H1 (cell line): Measurements from ENCODE around the gene SPATA19. TPM values are rescaled to one million over a fixed set of nuclear protein-coding genes. Genes with fewer than 3 reads are reported as not detected.

Experiments used
- CTCF ChIA-PET: fragments of 300-600 bp; sonication (Branson Sonifier 250); formaldehyde crosslinking; loops from one replicate; lab custom pipeline; 2021; ENCODE audit not compliant: partially characterized antibody; lab: Charles Lee
- POLR2A ChIA-PET: fragments of 300-600 bp; sonication (Branson Sonifier 250); formaldehyde crosslinking; loops from one replicate; lab custom pipeline; 2021; ENCODE audit warnings: inconsistent platforms; ENCODE audit not compliant: partially characterized antibody; lab: Charles Lee
- DNase-seq, 2 experiments: peaks; one replicate each; pipeline versions ENCODE4 v3.0.0 to v3.0.0-alpha.2; 2010 to 2022; ENCODE audit warnings: low spot score in 2 of 2, low read depth in 1 of 2, mixed read lengths in 1 of 2
- FAIRE-seq: peaks from 2 replicates; lab custom pipeline; 2011; peaks lifted over from hg19 to GRCh38; lab: Jason Lieb, UNC
- H2AFZ ChIP-seq: 2 replicates; pipeline ENCODE4 v1.8.1; 2012; ENCODE audit warnings: low read length, inconsistent platforms
- H2AK5ac ChIP-seq: 2 replicates; pipeline ENCODE4 v1.6.1; 2013; ENCODE audit warnings: low read depth, low read length
- H2BK120ac ChIP-seq: replicated peaks from 2 replicates; pipeline ENCODE3; 2013; ENCODE audit warnings: low read depth, low read length, inconsistent platforms
- H2BK12ac ChIP-seq: 2 replicates; pipeline ENCODE4 v1.6.1; 2013; ENCODE audit warnings: low read depth, low read length
- H2BK15ac ChIP-seq: 2 replicates; pipeline ENCODE4 v1.6.1; 2013; ENCODE audit warnings: low read length
- H2BK20ac ChIP-seq: 2 replicates; pipeline ENCODE4 v1.6.1; 2013; ENCODE audit warnings: low read length
- H2BK5ac ChIP-seq: 2 replicates; pipeline ENCODE4 v1.6.1; 2013; ENCODE audit warnings: low read depth, low read length
- H3K14ac ChIP-seq: 2 replicates; pipeline ENCODE4 v1.6.1; 2013; ENCODE audit warnings: inconsistent platforms; ENCODE audit not compliant: insufficient read length
- H3K18ac ChIP-seq: 2 replicates; pipeline ENCODE4 v1.6.1; 2013; ENCODE audit warnings: low read length; ENCODE audit errors: extremely low read depth
- H3K23ac ChIP-seq: 2 replicates; pipeline ENCODE4 v1.6.1; 2013; ENCODE audit warnings: inconsistent platforms; ENCODE audit not compliant: insufficient read length
- H3K23me2 ChIP-seq: 2 replicates; pipeline ENCODE4 v1.6.1; 2013; ENCODE audit warnings: low read depth, low read length
- H3K27ac ChIP-seq: 2 replicates; pipeline ENCODE4 v1.6.1; 2011; ENCODE audit warnings: low read depth, low read length, inconsistent platforms
- H3K27me3 ChIP-seq, 4 experiments: replicated peaks in 1 of 4; 1 replicate in 1 of 4; 2 replicates in 3 of 4; pipeline versions ENCODE4 v1.6.1 to v1.8.1; 2011 to 2013; ENCODE audit warnings: low read length in 3 of 4, mild to moderate bottlenecking in 3 of 4, inconsistent platforms in 2 of 4, mixed read lengths in 2 of 4, moderate library complexity in 1 of 4; ENCODE audit not compliant: control insufficient read depth in 3 of 4, insufficient read depth in 3 of 4; ENCODE audit errors: extremely low read depth in 1 of 4
- H3K36me3 ChIP-seq, 4 experiments: 2 replicates each; pipeline versions ENCODE4 v1.6.1 to v1.8.1; 2011 to 2013; ENCODE audit warnings: mild to moderate bottlenecking in 4 of 4, low read length in 3 of 4, moderate library complexity in 2 of 4, control low read depth in 1 of 4, inconsistent platforms in 1 of 4; ENCODE audit not compliant: insufficient read depth in 4 of 4, control insufficient read depth in 2 of 4
- H3K4ac ChIP-seq: replicated peaks from 2 replicates; pipeline ENCODE3; 2013; ENCODE audit warnings: low read length, low read depth, mixed read lengths, inconsistent platforms; ENCODE audit not compliant: insufficient read length
- H3K4me1 ChIP-seq, 4 experiments: replicated peaks in 1 of 4; 1 replicate in 1 of 4; 2 replicates in 3 of 4; pipeline versions ENCODE4 v1.6.1 to v1.8.1; 2011 to 2013; ENCODE audit warnings: low read length in 3 of 4, inconsistent platforms in 2 of 4, mixed read lengths in 1 of 4; ENCODE audit not compliant: insufficient read depth in 4 of 4, control insufficient read depth in 3 of 4
- H3K4me2 ChIP-seq, 2 experiments: 2 replicates each; pipeline versions ENCODE4 v1.6.1 to v1.8.1; 2011 to 2013; ENCODE audit warnings: low read depth in 2 of 2, low read length in 2 of 2, control low read depth in 1 of 2, inconsistent platforms in 1 of 2, mild to moderate bottlenecking in 1 of 2; ENCODE audit not compliant: insufficient read depth in 1 of 2
- H3K4me3 ChIP-seq, 4 experiments: fragments of 200-600, 300-600 bp in 1 of 4; sonication (generic), shearing (Covaris generic), sonication (Bioruptor Twin) in 1 of 4; 2 replicates each; pipeline versions ENCODE4 v1.5.1 to v1.8.1; 2011 to 2016; ENCODE audit warnings: low read length in 4 of 4, low read depth in 3 of 4, control low read depth in 2 of 4, inconsistent platforms in 2 of 4, mild to moderate bottlenecking in 2 of 4, mixed read lengths in 1 of 4, moderate library complexity in 1 of 4; ENCODE audit not compliant: insufficient read depth in 2 of 4; ENCODE audit errors: extremely low read depth in 1 of 4
- H3K56ac ChIP-seq: replicated peaks from 2 replicates; pipeline ENCODE3; 2013; ENCODE audit warnings: low read depth, mild to moderate bottlenecking, mixed read lengths, low read length, inconsistent platforms; ENCODE audit not compliant: insufficient read length
- H3K79me1 ChIP-seq: 2 replicates; pipeline ENCODE4 v1.6.1; 2013; ENCODE audit warnings: low read depth, low read length, control low read depth
- H3K79me2 ChIP-seq, 2 experiments: 2 replicates each; pipeline versions ENCODE4 v1.6.1 to v1.8.1; 2012 to 2013; ENCODE audit warnings: low read length in 2 of 2, mild to moderate bottlenecking in 2 of 2, inconsistent platforms in 1 of 2; ENCODE audit not compliant: insufficient read depth in 2 of 2, control insufficient read depth in 1 of 2
- H3K9ac ChIP-seq, 4 experiments: replicated peaks in 1 of 4; 1 replicate in 1 of 4; 2 replicates in 3 of 4; pipeline versions ENCODE4 v1.6.1 to v1.8.1; 2011 to 2013; ENCODE audit warnings: low read depth in 3 of 4, low read length in 3 of 4, control low read depth in 2 of 4, mild to moderate bottlenecking in 2 of 4, moderate library complexity in 2 of 4, inconsistent platforms in 1 of 4; ENCODE audit errors: extremely low read depth in 1 of 4
- H3K9me3 ChIP-seq, 2 experiments: 2 replicates each; pipeline versions ENCODE4 v1.6.1 to v1.8.1; 2012 to 2013; ENCODE audit warnings: mild to moderate bottlenecking in 2 of 2, moderate library complexity in 2 of 2, control low read depth in 1 of 2, inconsistent platforms in 1 of 2, low read depth in 1 of 2, low read length in 1 of 2, mixed read lengths in 1 of 2; ENCODE audit not compliant: insufficient read depth in 2 of 2
- H4K20me1 ChIP-seq, 2 experiments: replicated peaks in 1 of 2; 2 replicates each; pipeline versions ENCODE3 to v1.8.1; 2011 to 2013; ENCODE audit warnings: inconsistent platforms in 2 of 2, low read length in 2 of 2, mild to moderate bottlenecking in 1 of 2; ENCODE audit not compliant: insufficient read depth in 2 of 2, control insufficient read depth in 1 of 2
- H4K5ac ChIP-seq: 2 replicates; pipeline ENCODE4 v1.6.1; 2013; ENCODE audit warnings: low read length, low read depth, mixed read lengths, inconsistent platforms; ENCODE audit not compliant: insufficient read length
- H4K8ac ChIP-seq: 2 replicates; pipeline ENCODE4 v1.8.0; 2013; ENCODE audit warnings: mild to moderate bottlenecking, moderate library complexity, low read length, inconsistent platforms; ENCODE audit not compliant: insufficient read depth; ENCODE audit errors: extremely low read depth
- H4K91ac ChIP-seq: replicated peaks from 2 replicates; pipeline ENCODE3; 2013; ENCODE audit warnings: low read length, mixed read lengths, inconsistent platforms; ENCODE audit not compliant: insufficient read length
- BACH1 ChIP-seq: IDR thresholded peaks from 2 replicates; pipeline ENCODE4 v1.6.1; 2012; ENCODE audit warnings: low read length, improper control_type of control experiment
- BCL11A ChIP-seq, 2 experiments: IDR thresholded peaks; one replicate each; pipeline ENCODE4 v1.6.1; 2011; ENCODE audit warnings: low read depth in 2 of 2, low read length in 2 of 2, mild to moderate bottlenecking in 2 of 2
- JUN ChIP-seq: IDR thresholded peaks from 2 replicates; pipeline ENCODE4 v1.6.1; 2011; ENCODE audit warnings: low read depth, mild to moderate bottlenecking, improper control_type of control experiment, low read length
- MAFK ChIP-seq: IDR thresholded peaks from 2 replicates; pipeline ENCODE4 v1.6.1; 2012; ENCODE audit warnings: low read depth, mild to moderate bottlenecking, improper control_type of control experiment, low read length
- POLR2A ChIP-seq, 2 experiments: IDR thresholded peaks; 1 replicate in 1 of 2; 2 replicates in 1 of 2; pipeline ENCODE4 v1.6.1; 2011; ENCODE audit warnings: low read depth in 2 of 2, low read length in 2 of 2, mild to moderate bottlenecking in 2 of 2; ENCODE audit errors: control extremely low read depth in 1 of 2
- RAD21 ChIP-seq, 2 experiments: IDR thresholded peaks in 1 of 2; conservative IDR thresholded peaks in 1 of 2; 2 replicates each; pipeline ENCODE4 v1.6.1; 2011; ENCODE audit warnings: low read depth in 2 of 2, low read length in 2 of 2, improper control_type of control experiment in 1 of 2, inconsistent platforms in 1 of 2, mild to moderate bottlenecking in 1 of 2, moderate library complexity in 1 of 2
- SIX5 ChIP-seq: IDR thresholded peaks from 2 replicates; pipeline ENCODE4 v1.6.1; 2011; ENCODE audit warnings: mild to moderate bottlenecking, low read depth, low read length
- SP2 ChIP-seq: IDR thresholded peaks from 2 replicates; pipeline ENCODE4 v1.6.1; 2012; ENCODE audit warnings: mild to moderate bottlenecking, low read length, inconsistent platforms
- WGBS, 2 experiments: shearing (Covaris generic) in 1 of 2; methylation state at CpG; one replicate each; pipeline versions ENCODE4 v1.1.6 to v1.1.7; 2013 to 2015; ENCODE audit warnings: low lambda C conversion rate in 2 of 2, mixed read lengths in 2 of 2, inconsistent platforms in 1 of 2, low coverage in 1 of 2, missing lambda C conversion rate in 1 of 2; ENCODE audit not compliant: insufficient replicate concordance in 2 of 2, insufficient coverage in 1 of 2, insufficient read length in 1 of 2; ENCODE audit errors: extremely low coverage in 1 of 2, missing lambda C conversion rate in 1 of 2; 5-methylcytosine and 5-hydroxymethylcytosine counted together
- polyA plus RNA-seq, 7 experiments: library from polyadenylated mRNA; depleted of rRNA in 3 of 7; stranded (reverse) in 5 of 7; unstranded in 2 of 7; fragments of >200 nt in 5 of 7; fragments of 200-250 nt in 2 of 7; gene quantifications; 1 replicate in 5 of 7; 2 replicates in 1 of 7; 4 replicates in 1 of 7; pipeline versions ENCODE4 v1.2.1 to v1.2.3, GENCODE V29; 2011 to 2013; ENCODE audit warnings: missing spikeins in 2 of 7, mixed read lengths in 2 of 7
- total RNA-seq: library from RNA; stranded (reverse); fragmentation: NEBNext Ultra II Directional; extraction: Animal tissue kit (Norgen Biotek cat#: 25700); gene quantifications from 2 replicates; pipeline ENCODE4 v1.2.1, GENCODE V29; 2021

SPATA19 gene
- total and polyA plus RNA-seq, 2 of the 8 experiments (the other 6 are each of a cell fraction or from before 2014, with no cell fraction given), result not detected

DNA sequence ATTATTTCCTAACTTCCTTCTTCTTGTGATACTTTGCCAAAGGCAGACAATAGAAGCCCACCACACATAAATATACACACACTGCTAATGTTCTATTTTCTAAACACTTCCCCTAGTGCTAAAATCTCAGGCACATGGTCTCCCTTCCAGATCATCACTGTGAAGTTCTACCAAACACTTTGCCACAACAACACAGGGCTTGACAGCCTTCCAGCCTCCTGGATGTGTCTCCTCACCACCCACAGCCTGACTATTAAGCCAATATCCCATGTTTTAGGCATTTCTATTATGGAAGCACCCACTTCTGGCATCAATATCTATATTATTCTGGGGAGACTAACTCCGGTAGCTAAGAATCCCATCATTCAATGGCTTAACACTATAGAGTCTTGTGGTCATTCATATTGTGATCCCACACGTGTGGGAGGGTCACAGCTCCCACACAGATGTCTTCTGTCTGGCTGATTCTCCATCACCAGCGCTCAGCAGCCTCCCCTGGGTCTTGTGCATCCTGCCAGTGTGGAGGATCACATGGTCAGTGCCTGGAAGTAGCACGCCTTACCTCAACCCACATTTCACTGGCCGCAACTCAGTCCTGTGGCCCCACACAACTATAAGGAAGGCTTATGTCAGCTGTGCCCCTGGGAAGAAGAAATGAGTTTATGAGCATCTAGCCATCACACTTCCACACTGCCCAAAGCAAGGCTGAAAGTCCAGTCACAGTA, 29.0 kb downstream of the SPATA19 start:
- ChIA-PET CTCF (interaction anchor here (0.9 to 4.4 kb wide), 4 partner anchors 119 to 240 kb away, joined by 3 to 18 read pairs (median 4); no protein-coding TSS in a partner anchor), POLR2A (no interaction called here)
- no peak overlapping the region for H2BK5ac ChIP-seq
- H3K27ac ChIP-seq, result no peak overlapping the region
- no peak overlapping the region for H4K8ac ChIP-seq
- H3K14ac ChIP-seq, result no peak overlapping the region
- TF ChIP-seq BCL11A (IDR thresholded peaks at IDR 0.05; ENCODE audit: low read depth in 2 of 2, low read length in 2 of 2) (no peak), BACH1 (no peak), RAD21 (IDR thresholded peaks at IDR 0.05 in 1 of 2, conservative IDR thresholded peaks at IDR 0.05 in 1 of 2; ENCODE audit: low read depth in 2 of 2, low read length in 2 of 2) (no peak), SP2 (no peak), SIX5 (no peak), MAFK (no peak), POLR2A (IDR thresholded peaks at IDR 0.05; ENCODE audit: control extremely low read depth in 1 of 2, low read depth in 2 of 2, low read length in 2 of 2) (no peak), JUN (no peak)
- no peaks in the 10 kb centered on the region for H4K20me1 ChIP-seq
- H3K36me3 ChIP-seq, result no peaks in the 10 kb centered on the region
- no peaks in the 10 kb centered on the region for H3K79me1 ChIP-seq
- no peak overlapping the region for H2AK5ac ChIP-seq
- H3K4me2 ChIP-seq, result no peak overlapping the region
- H4K5ac ChIP-seq, result no peak overlapping the region
- no peak overlapping the region for H3K56ac ChIP-seq
- H3K4ac ChIP-seq, result no peak overlapping the region
- H3K23me2 ChIP-seq, result no peaks in the 10 kb centered on the region
- DNase-seq (no peak), FAIRE-seq (no peak)
- no peak overlapping the region for H4K91ac ChIP-seq
- no peaks in the 10 kb centered on the region; a peak in 1 of 7 replicates for H3K27me3 ChIP-seq
- no peaks in the 10 kb centered on the region for H3K9me3 ChIP-seq
- H2AFZ ChIP-seq, result no peak overlapping the region
- H3K18ac ChIP-seq, result no peak overlapping the region
- no peak overlapping the region for H2BK20ac ChIP-seq
- H3K9ac ChIP-seq, result no peak overlapping the region
- H2BK120ac ChIP-seq, result no peak overlapping the region
- H2BK12ac ChIP-seq, result no peak overlapping the region
- no peak overlapping the region for H3K23ac ChIP-seq
- no peaks in the 10 kb centered on the region; a peak in 1 of 4 replicates for H3K79me2 ChIP-seq
- no peak overlapping the region for H2BK15ac ChIP-seq
- WGBS, 2 experiments, result 86% methylated on average over 5 of the region's 5 CpGs; no CpG with 5 or more reads in 1 of the 2 experiments
- H3K4me3 ChIP-seq, result no peak overlapping the region
- H3K4me1 ChIP-seq, result peaks cover 0 to 7% (median 4%) of the 10 kb centered on the region in 4 experiments; a peak in 4 of 7 replicates
